Measurements from ENCODE around the gene LRMDA.

The LRMDA gene

GRCh38 chr10:76547352-76547972 lies 1116.0 kb downstream of the LRMDA start:
- H3K4me3 ChIP-seq (ENCODE audit: low read length) = no peak overlapping the region
- DNase-seq (ENCODE audit: low read depth) = no peak
- TF ChIP-seq, protein P1, sequence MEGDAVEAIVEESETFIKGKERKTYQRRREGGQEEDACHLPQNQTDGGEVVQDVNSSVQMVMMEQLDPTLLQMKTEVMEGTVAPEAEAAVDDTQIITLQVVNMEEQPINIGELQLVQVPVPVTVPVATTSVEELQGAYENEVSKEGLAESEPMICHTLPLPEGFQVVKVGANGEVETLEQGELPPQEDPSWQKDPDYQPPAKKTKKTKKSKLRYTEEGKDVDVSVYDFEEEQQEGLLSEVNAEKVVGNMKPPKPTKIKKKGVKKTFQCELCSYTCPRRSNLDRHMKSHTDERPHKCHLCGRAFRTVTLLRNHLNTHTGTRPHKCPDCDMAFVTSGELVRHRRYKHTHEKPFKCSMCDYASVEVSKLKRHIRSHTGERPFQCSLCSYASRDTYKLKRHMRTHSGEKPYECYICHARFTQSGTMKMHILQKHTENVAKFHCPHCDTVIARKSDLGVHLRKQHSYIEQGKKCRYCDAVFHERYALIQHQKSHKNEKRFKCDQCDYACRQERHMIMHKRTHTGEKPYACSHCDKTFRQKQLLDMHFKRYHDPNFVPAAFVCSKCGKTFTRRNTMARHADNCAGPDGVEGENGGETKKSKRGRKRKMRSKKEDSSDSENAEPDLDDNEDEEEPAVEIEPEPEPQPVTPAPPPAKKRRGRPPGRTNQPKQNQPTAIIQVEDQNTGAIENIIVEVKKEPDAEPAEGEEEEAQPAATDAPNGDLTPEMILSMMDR (conservative IDR thresholded peaks at IDR 0.05; ENCODE audit: low read depth, low read length) = peak; percentile 80

- TF ChIP-seq, protein P1 (conservative IDR thresholded peaks at IDR 0.05; ENCODE audit: low read depth, low read length) = no peak
- H3K4me3 ChIP-seq (ENCODE audit: low read length) = no peak overlapping the region
- no peak for DNase-seq (ENCODE audit: low read depth)
Measured at GRCh38 chr10:76548716-76549115, 1117.3 kb downstream of the LRMDA start.

GRCh38 chr10:76549171-76549570 lies 1117.7 kb downstream of the LRMDA start:
- no peak overlapping the region for H3K4me3 ChIP-seq (ENCODE audit: low read length)
- no peak for DNase-seq (ENCODE audit: low read depth)
- TF ChIP-seq, protein P1 (conservative IDR thresholded peaks at IDR 0.05; ENCODE audit: low read depth, low read length) = no peak

- no peak for DNase-seq (ENCODE audit: low read depth)
- no peak overlapping the region for H3K4me3 ChIP-seq (ENCODE audit: low read length)
- TF ChIP-seq, protein P1 (conservative IDR thresholded peaks at IDR 0.05; ENCODE audit: low read depth, low read length) = no peak
Measured at GRCh38 chr10:76550806-76551205, 1119.4 kb downstream of the LRMDA start.

DNA sequence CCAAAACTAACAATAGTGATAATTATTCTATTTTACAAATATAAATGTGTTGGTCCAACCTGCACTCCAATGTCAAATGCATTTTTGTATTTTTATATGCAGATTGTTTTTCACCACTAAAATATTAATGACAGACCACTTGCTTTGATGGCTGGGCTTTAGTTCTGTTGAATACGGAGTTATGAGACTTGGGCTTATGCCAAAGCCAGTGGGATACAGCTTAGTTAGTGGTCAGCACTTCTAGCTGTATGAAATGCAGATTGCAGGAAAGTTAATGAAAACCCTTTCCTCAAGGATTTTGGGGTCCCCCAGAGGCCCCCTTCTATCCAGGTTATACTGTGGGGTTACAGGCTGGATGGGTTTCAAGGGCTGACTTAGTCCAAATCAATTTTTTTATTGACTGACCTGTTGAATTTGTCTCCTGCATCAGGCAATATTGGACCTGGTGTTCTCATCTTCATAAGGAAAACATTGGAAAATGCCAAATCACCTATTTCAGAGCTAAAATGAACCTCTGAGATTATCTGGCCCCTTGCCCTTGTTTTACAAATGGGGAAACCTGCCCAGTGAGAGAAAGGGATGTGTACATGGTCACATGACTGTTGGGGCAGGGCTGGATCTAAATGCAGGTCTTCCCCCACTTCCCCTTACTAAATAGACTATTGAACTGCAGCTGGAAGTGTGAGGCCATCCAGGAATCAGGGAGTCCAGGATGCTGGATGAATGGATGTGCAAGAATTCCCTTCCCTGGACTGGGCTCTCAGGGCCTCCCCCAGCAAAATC lies 1120.9 kb downstream of the LRMDA start:
- no peak overlapping the region for H3K4me3 ChIP-seq (ENCODE audit: low read length)
- TF ChIP-seq, protein P1 (conservative IDR thresholded peaks at IDR 0.05; ENCODE audit: low read depth, low read length) = no peak
- DNase-seq (ENCODE audit: low read depth) = no peak

- no peak for DNase-seq (ENCODE audit: low read depth)
- TF ChIP-seq, protein P1 (conservative IDR thresholded peaks at IDR 0.05; ENCODE audit: low read depth, low read length) = no peak
- H3K4me3 ChIP-seq (ENCODE audit: low read length) = no peak overlapping the region
Measured at GRCh38 chr10:76553263-76554032, 1122.0 kb downstream of the LRMDA start.
